MM.1S (cell line): ENCODE data around the gene UFD1.

ENCODE experiments used
- DNase-seq: peaks from one replicate; pipeline ENCODE4 v3.0.0-alpha.2; 2015
- H2AFZ ChIP-seq: fragments of 300-600 bp; sonication (generic); 2 replicates; pipeline ENCODE4 v1.6.0; 2016; ENCODE audit warnings: antibody characterized with exemption, low read length
- H3F3A ChIP-seq: fragments of 300-600 bp; sonication (generic); 2 replicates; pipeline ENCODE4 v1.6.1; 2016; ENCODE audit warnings: mild to moderate bottlenecking, antibody characterized with exemption, low read length, moderate library complexity, mixed read lengths; ENCODE audit not compliant: insufficient read depth
- H3K27ac ChIP-seq: fragments of 300-600 bp; sonication (generic); 2 replicates; pipeline ENCODE4 v1.5.1; 2016; ENCODE audit warnings: mild to moderate bottlenecking, low read length
- H3K27me3 ChIP-seq: fragments of 300-600 bp; sonication (generic); replicated peaks from 2 replicates; pipeline ENCODE4 v1.6.0; 2016; ENCODE audit warnings: low read length; ENCODE audit not compliant: insufficient read depth
- H3K36me3 ChIP-seq: fragments of 300-600 bp; sonication (generic); replicated peaks from 2 replicates; pipeline ENCODE4 v1.6.1; 2016; ENCODE audit warnings: mild to moderate bottlenecking, low read length, mixed read lengths; ENCODE audit not compliant: insufficient read depth
- H3K4me1 ChIP-seq: fragments of 300-600 bp; sonication (generic); 2 replicates; pipeline ENCODE4 v1.6.1; 2016; ENCODE audit warnings: low read length, mixed read lengths
- H3K4me2 ChIP-seq: fragments of 300-600 bp; sonication (generic); 2 replicates; pipeline ENCODE4 v1.6.0; 2016; ENCODE audit warnings: low read depth, low read length
- H3K4me3 ChIP-seq: fragments of 300-600 bp; sonication (generic); 2 replicates; pipeline ENCODE4 v1.5.1; 2016; ENCODE audit warnings: low read length, mixed read lengths
- H3K79me2 ChIP-seq: fragments of 300-600 bp; sonication (generic); 2 replicates; pipeline ENCODE4 v1.6.1; 2016; ENCODE audit warnings: mixed run types, low read length, mixed read lengths
- H3K9ac ChIP-seq: fragments of 300-600 bp; sonication (generic); 2 replicates; pipeline ENCODE4 v1.6.1; 2016; ENCODE audit warnings: low read length, mixed read lengths
- H3K9me2 ChIP-seq: fragments of 300-600 bp; sonication (generic); replicated peaks from 2 replicates; pipeline ENCODE4 v1.6.1; 2016; ENCODE audit warnings: mild to moderate bottlenecking, low read length, mixed read lengths; ENCODE audit not compliant: insufficient read depth
- H3K9me3 ChIP-seq: fragments of 300-600 bp; sonication (generic); replicated peaks from 2 replicates; pipeline ENCODE4 v1.6.1; 2016; ENCODE audit warnings: mild to moderate bottlenecking, low read length, mixed read lengths; ENCODE audit not compliant: insufficient read depth
- H4K20me1 ChIP-seq: fragments of 300-600 bp; sonication (generic); 2 replicates; pipeline ENCODE4 v1.6.1; 2016; ENCODE audit warnings: mild to moderate bottlenecking, low read length, moderate library complexity, mixed read lengths; ENCODE audit not compliant: insufficient read depth
- CTCF ChIP-seq: fragments of 300-600 bp; sonication (generic); IDR thresholded peaks from 2 replicates; pipeline ENCODE4 v1.5.1; 2016; ENCODE audit warnings: antibody characterized with exemption, low read length, mixed read lengths
- EZH2 ChIP-seq: fragments of 300-600 bp; sonication (generic); optimal IDR thresholded peaks from 2 replicates; pipeline ENCODE3; 2017; ENCODE audit warnings: low read depth, mild to moderate bottlenecking, antibody characterized with exemption, low read length, mixed read lengths
- EZH2phosphoT487 ChIP-seq: fragments of 300-600 bp; sonication (generic); IDR thresholded peaks from 2 replicates; pipeline ENCODE4 v1.6.1; 2018; ENCODE audit warnings: antibody characterized with exemption, low read length

UFD1 gene

GRCh38 chr22:19472233-19472632 is 6.8 kb downstream of the UFD1 start:
- DNase-seq = no peak
- no peaks in the 10 kb centered on the region for H3F3A ChIP-seq
- H2AFZ ChIP-seq = no peak overlapping the region
- H3K9me3 ChIP-seq = no peaks in the 10 kb centered on the region
- no peak overlapping the region for H3K4me2 ChIP-seq
- no peaks in the 10 kb centered on the region for H3K27me3 ChIP-seq
- no peak overlapping the region for H3K9ac ChIP-seq
- no peak overlapping the region for H3K27ac ChIP-seq
- H4K20me1 ChIP-seq = peaks cover 8% of the 10 kb centered on the region; the same call in 1 of the 2 replicates
- peaks cover 83% of the 10 kb centered on the region for H3K79me2 ChIP-seq
- H3K4me1 ChIP-seq = no peaks in the 10 kb centered on the region
- H3K36me3 ChIP-seq = peaks cover 12% of the 10 kb centered on the region
- no peak for TF ChIP-seq EZH2
- TF ChIP-seq EZH2phosphoT487 = no peak
- TF ChIP-seq CTCF = no peak
- no peak overlapping the region for H3K4me3 ChIP-seq
- H3K9me2 ChIP-seq = no peaks in the 10 kb centered on the region

- H3K9ac ChIP-seq = no peak overlapping the region
- H3K4me2 ChIP-seq = no peak overlapping the region
- TF ChIP-seq EZH2phosphoT487 = no peak
- TF ChIP-seq EZH2 = no peak
- no peak for TF ChIP-seq CTCF
- no peak overlapping the region for H3K27ac ChIP-seq
- no peaks in the 10 kb centered on the region for H3F3A ChIP-seq
- H3K79me2 ChIP-seq = peaks cover 78% of the 10 kb centered on the region
- no peaks in the 10 kb centered on the region for H3K4me1 ChIP-seq
- H3K4me3 ChIP-seq = no peak overlapping the region
- H2AFZ ChIP-seq = no peak overlapping the region
- no peaks in the 10 kb centered on the region for H3K27me3 ChIP-seq
- H3K9me2 ChIP-seq = no peaks in the 10 kb centered on the region
- H4K20me1 ChIP-seq = peaks cover 8% of the 10 kb centered on the region; the same call in 1 of the 2 replicates
- H3K36me3 ChIP-seq = peaks cover 18% of the 10 kb centered on the region
- H3K9me3 ChIP-seq = no peaks in the 10 kb centered on the region
- no peak for DNase-seq
Measured at GRCh38 chr22:19471572-19471971, 7.4 kb downstream of the UFD1 start.

- Histone ChIP-seq H3K9me2 (no peaks in the 10 kb centered on the region), H3K9me3 (no peaks in the 10 kb centered on the region), H3K27ac (no peak overlapping the region), H3K9ac (no peak overlapping the region), H4K20me1 (no peaks in the 10 kb centered on the region), H3K27me3 (no peaks in the 10 kb centered on the region), H3K36me3 (peaks cover 22% of the 10 kb centered on the region), H3K4me1 (no peaks in the 10 kb centered on the region), H3F3A (no peaks in the 10 kb centered on the region), H2AFZ (no peak overlapping the region), H3K79me2 (peaks cover 62% of the 10 kb centered on the region), H3K4me2 (no peak overlapping the region), H3K4me3 (no peak overlapping the region)
- TF ChIP-seq EZH2 (no peak), CTCF (no peak), EZH2phosphoT487 (no peak)
- DNase-seq = no peak
Measured at GRCh38 chr22:19470010-19470409, 9.0 kb downstream of the UFD1 start.
